ENCODE data around the gene ZNF19. TPM values are rescaled to one million over a fixed set of nuclear protein-coding genes. Genes with fewer than 3 reads are reported as not detected.

Gene ZNF19
- total RNA-seq, 1 experiment from 2014 or later = 11.1 TPM

DNA sequence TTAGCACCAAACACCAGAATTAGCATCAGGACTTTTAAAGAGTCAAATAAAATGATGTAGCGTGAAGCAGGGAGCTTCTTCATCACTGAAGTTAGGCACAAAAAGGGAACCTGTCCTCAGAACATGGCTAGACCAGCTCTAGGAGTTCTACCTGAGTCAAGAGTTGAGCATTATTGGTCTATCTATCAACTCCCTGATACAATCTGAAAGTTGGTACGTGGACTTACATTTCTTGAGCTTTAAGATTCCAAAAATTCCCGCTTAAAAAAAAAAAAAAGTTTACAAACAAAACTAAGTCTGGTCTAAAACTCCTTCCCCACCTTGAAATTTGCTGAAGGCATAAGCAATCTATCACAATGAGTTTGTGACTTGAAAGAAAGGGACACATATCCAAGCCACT is 59.5 kb downstream of the ZNF19 start:
- H3K27ac Mint-ChIP-seq (ENCODE audit: unreplicated experiment) = no peak overlapping the region
- CTCF ChIA-PET = interaction anchor here (0.7 kb wide), 1 partner anchor 9 kb away, joined by 3 read pairs; no protein-coding TSS in a partner anchor

GRCh38 chr16:71428883-71429282 is 60.2 kb downstream of the ZNF19 start:
- intact Hi-C loops (cut with micrococcal nuclease; ENCODE audit: unreplicated experiment) = loop anchor here (5.0 kb wide), 1 partner anchor 53 kb away; no protein-coding TSS in a partner anchor
- Mint-ChIP-seq H3K36me3 (ENCODE audit: insufficient read depth, unreplicated experiment) (peaks cover 12% of the 10 kb centered on the region), H3K9me3 (ENCODE audit: low read depth, unreplicated experiment) (no peaks in the 10 kb centered on the region), H3K27ac (ENCODE audit: unreplicated experiment) (no peak overlapping the region), H3K27me3 (ENCODE audit: unreplicated experiment) (peaks cover 61% of the 10 kb centered on the region), H3K4me3 (ENCODE audit: low read depth, unreplicated experiment) (no peak overlapping the region), H3K4me1 (ENCODE audit: low read depth, unreplicated experiment) (peaks cover 14% of the 10 kb centered on the region)
- CTCF ChIA-PET = interaction anchor here (0.7 kb wide), 1 partner anchor 10 kb away, joined by 3 read pairs; no protein-coding TSS in a partner anchor
- BruUV-seq (replicated peaks) = no TSS peak
- TF ChIP-seq, protein P1, sequence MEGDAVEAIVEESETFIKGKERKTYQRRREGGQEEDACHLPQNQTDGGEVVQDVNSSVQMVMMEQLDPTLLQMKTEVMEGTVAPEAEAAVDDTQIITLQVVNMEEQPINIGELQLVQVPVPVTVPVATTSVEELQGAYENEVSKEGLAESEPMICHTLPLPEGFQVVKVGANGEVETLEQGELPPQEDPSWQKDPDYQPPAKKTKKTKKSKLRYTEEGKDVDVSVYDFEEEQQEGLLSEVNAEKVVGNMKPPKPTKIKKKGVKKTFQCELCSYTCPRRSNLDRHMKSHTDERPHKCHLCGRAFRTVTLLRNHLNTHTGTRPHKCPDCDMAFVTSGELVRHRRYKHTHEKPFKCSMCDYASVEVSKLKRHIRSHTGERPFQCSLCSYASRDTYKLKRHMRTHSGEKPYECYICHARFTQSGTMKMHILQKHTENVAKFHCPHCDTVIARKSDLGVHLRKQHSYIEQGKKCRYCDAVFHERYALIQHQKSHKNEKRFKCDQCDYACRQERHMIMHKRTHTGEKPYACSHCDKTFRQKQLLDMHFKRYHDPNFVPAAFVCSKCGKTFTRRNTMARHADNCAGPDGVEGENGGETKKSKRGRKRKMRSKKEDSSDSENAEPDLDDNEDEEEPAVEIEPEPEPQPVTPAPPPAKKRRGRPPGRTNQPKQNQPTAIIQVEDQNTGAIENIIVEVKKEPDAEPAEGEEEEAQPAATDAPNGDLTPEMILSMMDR (IDR thresholded peaks at IDR 0.05; ENCODE audit: unreplicated experiment) = no peak
- no peak for DNase-seq

More for the DNA sequence above, 59.5 kb downstream of the ZNF19 start:
- Mint-ChIP-seq H3K4me3 (ENCODE audit: low read depth, unreplicated experiment) (no peak overlapping the region), H3K27me3 (ENCODE audit: unreplicated experiment) (peaks cover 54% of the 10 kb centered on the region), H3K9me3 (ENCODE audit: low read depth, unreplicated experiment) (no peaks in the 10 kb centered on the region), H3K4me1 (ENCODE audit: low read depth, unreplicated experiment) (peaks cover 14% of the 10 kb centered on the region), H3K36me3 (ENCODE audit: insufficient read depth, unreplicated experiment) (peaks cover 12% of the 10 kb centered on the region)
- intact Hi-C loops (cut with micrococcal nuclease; ENCODE audit: unreplicated experiment) = loop anchor here (5.0 kb wide), 1 partner anchor 53 kb away; no protein-coding TSS in a partner anchor
- no TSS peak for BruUV-seq (replicated peaks)
- TF ChIP-seq, protein P1 (IDR thresholded peaks at IDR 0.05; ENCODE audit: unreplicated experiment) = no peak
- DNase-seq = no peak

- H3K4me3 Mint-ChIP-seq (ENCODE audit: low read depth, unreplicated experiment) = no peak overlapping the region
- H3K4me1 Mint-ChIP-seq (ENCODE audit: low read depth, unreplicated experiment) = peaks cover 14% of the 10 kb centered on the region
- intact Hi-C loops (cut with micrococcal nuclease; ENCODE audit: unreplicated experiment) = loop anchor here (5.0 kb wide), 1 partner anchor 54 kb away; no protein-coding TSS in a partner anchor
- no peak overlapping the region for H3K27ac Mint-ChIP-seq (ENCODE audit: unreplicated experiment)
- peaks cover 12% of the 10 kb centered on the region for H3K36me3 Mint-ChIP-seq (ENCODE audit: insufficient read depth, unreplicated experiment)
- H3K27me3 Mint-ChIP-seq (ENCODE audit: unreplicated experiment) = peaks cover 66% of the 10 kb centered on the region
- no TSS peak for BruUV-seq (replicated peaks)
- no peaks in the 10 kb centered on the region for H3K9me3 Mint-ChIP-seq (ENCODE audit: low read depth, unreplicated experiment)
- CTCF ChIA-PET = no interaction called here
- TF ChIP-seq, protein P1 (IDR thresholded peaks at IDR 0.05; ENCODE audit: unreplicated experiment) = no peak
- no peak for DNase-seq
These were observed 60.7 kb downstream of the ZNF19 start for GRCh38 chr16:71428385-71428784.

DNA sequence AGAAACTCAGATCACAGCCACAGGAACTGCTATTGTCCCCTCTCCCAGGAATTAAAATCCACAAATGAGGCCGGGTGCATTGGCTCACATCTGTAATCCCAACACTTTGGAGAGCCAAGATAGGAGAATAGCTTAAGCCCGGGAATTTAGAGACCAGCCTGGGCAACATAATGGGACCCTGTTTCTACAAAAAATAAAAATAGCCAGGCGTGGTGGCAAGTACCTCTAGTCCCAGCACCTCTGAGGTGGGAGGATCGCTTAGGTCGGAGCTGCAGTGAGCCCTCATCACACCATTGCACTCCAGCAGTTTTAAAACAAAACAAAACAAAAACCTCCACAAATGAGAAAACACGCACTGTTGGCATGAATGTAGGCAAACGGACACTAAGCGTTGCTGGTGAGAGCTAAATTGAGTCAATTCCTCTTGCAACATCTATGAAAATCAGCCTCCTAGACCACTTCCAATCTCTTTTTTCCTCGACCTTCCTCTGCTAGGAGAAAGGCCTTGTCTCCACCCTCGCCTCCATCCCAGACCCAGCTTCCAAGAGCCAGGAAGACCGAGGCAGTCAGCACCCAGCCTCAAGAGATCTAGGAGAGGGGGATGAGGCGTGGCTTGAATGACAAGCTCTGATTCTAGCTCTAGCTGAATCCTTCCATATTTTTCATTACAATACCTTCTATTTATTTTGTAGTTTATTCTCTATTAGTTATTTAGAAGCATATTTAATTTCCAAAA is 62.1 kb downstream of the ZNF19 start:
- CTCF ChIA-PET = interaction anchor here (0.6 to 2.0 kb wide), 3 partner anchors 15 to 415 kb away, joined by 3 to 10 read pairs (median 8); no protein-coding TSS in a partner anchor
- intact Hi-C loops (cut with micrococcal nuclease; ENCODE audit: unreplicated experiment) = loop anchor here (5.0 kb wide), 1 partner anchor 55 kb away; no protein-coding TSS in a partner anchor
- Mint-ChIP-seq H3K27me3 (ENCODE audit: unreplicated experiment) (peaks cover 74% of the 10 kb centered on the region), H3K4me3 (ENCODE audit: low read depth, unreplicated experiment) (peak overlapping the region; percentile 72), H3K4me1 (ENCODE audit: low read depth, unreplicated experiment) (peaks cover 14% of the 10 kb centered on the region), H3K9me3 (ENCODE audit: low read depth, unreplicated experiment) (no peaks in the 10 kb centered on the region), H3K27ac (ENCODE audit: unreplicated experiment) (peak overlapping the region; percentile 95), H3K36me3 (ENCODE audit: insufficient read depth, unreplicated experiment) (peaks cover 12% of the 10 kb centered on the region)
- TF ChIP-seq, protein P1 (IDR thresholded peaks at IDR 0.05; ENCODE audit: unreplicated experiment) = no peak
- no peak for DNase-seq
- TSS peak; percentile 100 for BruUV-seq (replicated peaks)

Measured in Calu3 (cell line).